GM21381 (cell line): ENCODE data around the gene TM2D3.
A peak's percentile ranks its signal among the peaks of the same experiment; 100 is the strongest.
"Not testable (repeated sequence)": the region's sequence is repeated elsewhere in the genome, so short reads cannot be mapped to it uniquely, and the experiment has no call there.

ENCODE experiments used
- ATAC-seq: cut with Tn5 transposase; IDR thresholded peaks from one replicate; pipeline ENCODE4 v1.9.1; 2021; ENCODE audit warnings: mild to moderate bottlenecking, moderate library complexity; ENCODE audit not compliant: unreplicated experiment

TM2D3 gene

GRCh38 chr15:101657968-101658784, 6.0 kb upstream of the TM2D3 start:
- no peak for ATAC-seq

- no peak for ATAC-seq
These were observed 5.0 kb upstream of the TM2D3 start for GRCh38 chr15:101657171-101657570.

GRCh38 chr15:101654624-101655337, 2.6 kb upstream of the TM2D3 start:
- not testable (repeated sequence) for ATAC-seq

GRCh38 chr15:101654171-101654570, 2.0 kb upstream of the TM2D3 start:
- ATAC-seq, result no peak

GRCh38 chr15:101652786-101653430, 727 bp upstream of the TM2D3 start:
- ATAC-seq, result no peak

- ATAC-seq, result peak; percentile 40
These were observed 555 bp downstream of the TM2D3 start for GRCh38 chr15:101651554-101652097.

GRCh38 chr15:101650145-101650544, 2.0 kb downstream of the TM2D3 start:
- no peak for ATAC-seq

GRCh38 chr15:101648356-101648755, 3.8 kb downstream of the TM2D3 start:
- ATAC-seq, result no peak

- no peak for ATAC-seq
These were observed 4.9 kb downstream of the TM2D3 start for GRCh38 chr15:101647251-101647650.

- no peak for ATAC-seq
These were observed 5.5 kb downstream of the TM2D3 start for GRCh38 chr15:101646672-101647071.

- ATAC-seq, result no peak
These were observed 9.8 kb downstream of the TM2D3 start for GRCh38 chr15:101642361-101642760.

GRCh38 chr15:101641894-101642293, 10.3 kb downstream of the TM2D3 start:
- ATAC-seq, result no peak

GRCh38 chr15:101641129-101641764, 10.9 kb downstream of the TM2D3 start:
- ATAC-seq, result peak; percentile 52

- ATAC-seq, result no peak
These were observed 12.5 kb downstream of the TM2D3 start for GRCh38 chr15:101639667-101640066.

GRCh38 chr15:101637919-101638318, 14.3 kb downstream of the TM2D3 start:
- ATAC-seq, result no peak

- ATAC-seq, result no peak
These were observed 14.7 kb downstream of the TM2D3 start for GRCh38 chr15:101637516-101637915.

GRCh38 chr15:101637038-101637437, 15.1 kb downstream of the TM2D3 start:
- ATAC-seq, result no peak

GRCh38 chr15:101635944-101636727, 16.0 kb downstream of the TM2D3 start:
- ATAC-seq, result no peak

- no peak for ATAC-seq
These were observed 18.8 kb downstream of the TM2D3 start for GRCh38 chr15:101633356-101633755.

GRCh38 chr15:101626729-101627128, 25.5 kb downstream of the TM2D3 start:
- not testable (repeated sequence) for ATAC-seq
